Measurements from ENCODE around the gene MYO9B.

The MYO9B gene

GRCh38 chr19:17063428-17063827 lies 12.1 kb upstream of the MYO9B start:
- Histone ChIP-seq H3F3A (ENCODE audit: low read depth) (0 out of 2 replicates have a peak, but pooled peaks cover 4% of the 10 kb centered on the region), H3K36me3 (ENCODE audit: insufficient read depth, low read length) (peaks cover 49% of the 10 kb centered on the region), H3K4me3 (ENCODE audit: low read length, poor library complexity, severe bottlenecking) (no peak overlapping the region), H3K9me2 (replicated peaks; ENCODE audit: low read depth, low read length) (no peaks in the 10 kb centered on the region), H3K4me2 (ENCODE audit: low read depth, low read length, poor library complexity, severe bottlenecking) (no peak overlapping the region), H3K4me1 (ENCODE audit: insufficient read depth, low read length, poor library complexity, severe bottlenecking) (peaks cover 11% of the 10 kb centered on the region), H3K9ac (ENCODE audit: low read depth, low read length, poor library complexity, severe bottlenecking) (no peak overlapping the region), H3K27me3 (ENCODE audit: insufficient read depth, low read length, poor library complexity, severe bottlenecking) (no peaks in the 10 kb centered on the region), H3K9me3 (ENCODE audit: insufficient read depth, low read depth, low read length) (no peaks in the 10 kb centered on the region; the same call in 1 of the 2 replicates), H4K20me1 (ENCODE audit: insufficient read depth, low read length, poor library complexity, severe bottlenecking) (peaks cover 5% of the 10 kb centered on the region), H2AFZ (ENCODE audit: low read length) (no peak overlapping the region), H3K79me2 (ENCODE audit: insufficient read depth, low read length) (peaks cover 52% of the 10 kb centered on the region)
- TF ChIP-seq CTCF (conservative IDR thresholded peaks at IDR 0.05; ENCODE audit: low read length), result no peak
- no peak for TF ChIP-seq EZH2phosphoT487 (IDR thresholded peaks at IDR 0.05; ENCODE audit: borderline replicate concordance)

- Histone ChIP-seq H3K4me3 (ENCODE audit: low read length, poor library complexity, severe bottlenecking) (no peak overlapping the region), H2AFZ (ENCODE audit: low read length) (no peak overlapping the region), H3K4me1 (ENCODE audit: insufficient read depth, low read length, poor library complexity, severe bottlenecking) (peaks cover 34% of the 10 kb centered on the region), H3K79me2 (ENCODE audit: insufficient read depth, low read length) (peaks cover 71% of the 10 kb centered on the region), H3F3A (ENCODE audit: low read depth) (0 out of 2 replicates have a peak, but pooled peaks cover 4% of the 10 kb centered on the region), H4K20me1 (ENCODE audit: insufficient read depth, low read length, poor library complexity, severe bottlenecking) (peaks cover 9% of the 10 kb centered on the region), H3K9ac (ENCODE audit: low read depth, low read length, poor library complexity, severe bottlenecking) (no peak overlapping the region), H3K9me2 (replicated peaks; ENCODE audit: low read depth, low read length) (no peaks in the 10 kb centered on the region), H3K36me3 (ENCODE audit: insufficient read depth, low read length) (peaks cover 25% of the 10 kb centered on the region; the same call in 1 of the 2 replicates), H3K9me3 (ENCODE audit: insufficient read depth, low read depth, low read length) (no peaks in the 10 kb centered on the region), H3K4me2 (ENCODE audit: low read depth, low read length, poor library complexity, severe bottlenecking) (peak overlapping the region; percentile 50), H3K27me3 (ENCODE audit: insufficient read depth, low read length, poor library complexity, severe bottlenecking) (no peaks in the 10 kb centered on the region)
- peak; percentile 27; the same call in 1 of the 2 replicates for TF ChIP-seq CTCF (conservative IDR thresholded peaks at IDR 0.05; ENCODE audit: low read length)
- no peak for TF ChIP-seq EZH2phosphoT487 (IDR thresholded peaks at IDR 0.05; ENCODE audit: borderline replicate concordance)
Observed at GRCh38 chr19:17069193-17069592, 6.4 kb upstream of the MYO9B start.

GRCh38 chr19:17070421-17070820 lies 5.2 kb upstream of the MYO9B start:
- Histone ChIP-seq H3K79me2 (ENCODE audit: insufficient read depth, low read length) (peaks cover 68% of the 10 kb centered on the region), H3K4me1 (ENCODE audit: insufficient read depth, low read length, poor library complexity, severe bottlenecking) (peaks cover 29% of the 10 kb centered on the region), H3K4me3 (ENCODE audit: low read length, poor library complexity, severe bottlenecking) (no peak overlapping the region), H3K9ac (ENCODE audit: low read depth, low read length, poor library complexity, severe bottlenecking) (peak overlapping the region; percentile 4), H3K9me2 (replicated peaks; ENCODE audit: low read depth, low read length) (no peaks in the 10 kb centered on the region), H3F3A (ENCODE audit: low read depth) (0 out of 2 replicates have a peak, but pooled peaks cover 4% of the 10 kb centered on the region), H2AFZ (ENCODE audit: low read length) (no peak overlapping the region), H3K36me3 (ENCODE audit: insufficient read depth, low read length) (peaks cover 25% of the 10 kb centered on the region; the same call in 1 of the 2 replicates), H3K9me3 (ENCODE audit: insufficient read depth, low read depth, low read length) (no peaks in the 10 kb centered on the region), H4K20me1 (ENCODE audit: insufficient read depth, low read length, poor library complexity, severe bottlenecking) (peaks cover 18% of the 10 kb centered on the region), H3K27me3 (ENCODE audit: insufficient read depth, low read length, poor library complexity, severe bottlenecking) (no peaks in the 10 kb centered on the region), H3K4me2 (ENCODE audit: low read depth, low read length, poor library complexity, severe bottlenecking) (peak overlapping the region; percentile 50)
- TF ChIP-seq CTCF (conservative IDR thresholded peaks at IDR 0.05; ENCODE audit: low read length), result no peak
- TF ChIP-seq EZH2phosphoT487 (IDR thresholded peaks at IDR 0.05; ENCODE audit: borderline replicate concordance), result no peak
